ENCODE data around the gene DUS2.
"Not testable (repeated sequence)": the region's sequence is repeated elsewhere in the genome, so short reads cannot be mapped to it uniquely, and the experiment has no call there.

Gene DUS2

DNA sequence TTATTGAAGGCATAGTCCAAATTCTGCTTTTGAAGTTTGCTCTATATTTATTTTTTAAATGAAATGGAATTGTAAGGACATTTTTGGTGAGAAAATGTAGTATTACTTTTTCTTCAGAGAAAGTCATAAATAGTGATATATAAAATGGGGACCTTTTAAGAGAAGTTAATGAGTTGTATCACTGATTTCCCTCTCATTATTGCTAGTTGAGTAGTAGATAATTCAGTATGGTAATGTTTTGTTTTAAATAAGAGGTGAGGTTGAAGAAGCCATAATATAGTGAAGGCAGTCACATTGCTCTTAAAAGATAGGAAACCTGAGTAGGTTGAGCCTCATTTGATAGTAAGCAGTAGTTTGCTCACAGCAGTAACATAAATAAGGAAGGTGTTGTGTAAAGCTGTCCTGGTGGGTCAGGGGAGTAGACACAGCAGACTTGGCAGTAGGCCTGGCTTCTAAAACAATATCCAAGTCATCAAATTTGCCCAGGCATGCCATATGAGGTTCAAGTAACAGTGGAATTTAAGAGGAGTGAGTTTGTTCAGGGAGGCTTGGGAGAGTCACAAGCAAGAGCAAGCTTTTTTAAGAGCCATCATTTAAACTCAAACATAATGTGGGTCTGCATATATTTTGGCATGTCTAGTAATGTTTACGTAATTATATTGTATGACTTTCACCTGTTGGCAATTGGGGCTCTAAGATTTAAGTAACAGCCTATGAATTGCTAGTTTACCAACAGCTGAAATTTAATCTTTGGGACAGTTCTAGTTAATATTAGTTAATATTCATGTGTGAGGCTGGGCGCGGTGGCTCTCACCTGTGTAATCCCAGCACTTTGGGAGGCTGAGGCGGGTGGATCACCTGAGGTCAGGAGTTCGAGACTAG lies 68.5 kb downstream of the DUS2 start:
- DNase-seq (ENCODE audit: low spot score): no peak

DNA sequence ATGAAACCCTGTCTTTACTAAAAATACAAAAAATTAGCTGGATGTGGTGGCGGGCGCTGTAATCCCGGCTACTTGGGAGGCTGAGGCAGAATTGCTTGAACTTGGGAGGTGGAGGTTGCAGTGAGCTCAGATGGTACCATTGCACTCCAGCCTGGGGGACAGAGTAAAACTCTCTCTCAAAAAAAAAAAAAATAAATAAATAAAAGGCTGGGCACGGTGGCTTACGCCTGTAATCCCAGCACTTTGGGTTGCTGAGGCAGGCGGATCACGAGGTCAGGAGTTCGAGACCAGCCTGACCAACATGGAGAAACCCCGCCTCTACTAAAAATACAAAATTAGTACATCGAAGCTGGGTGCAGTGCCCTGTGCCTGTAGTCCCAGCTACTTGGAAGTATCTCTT lies 69.2 kb downstream of the DUS2 start:
- DNase-seq (ENCODE audit: low spot score): not testable (repeated sequence)

DNA sequence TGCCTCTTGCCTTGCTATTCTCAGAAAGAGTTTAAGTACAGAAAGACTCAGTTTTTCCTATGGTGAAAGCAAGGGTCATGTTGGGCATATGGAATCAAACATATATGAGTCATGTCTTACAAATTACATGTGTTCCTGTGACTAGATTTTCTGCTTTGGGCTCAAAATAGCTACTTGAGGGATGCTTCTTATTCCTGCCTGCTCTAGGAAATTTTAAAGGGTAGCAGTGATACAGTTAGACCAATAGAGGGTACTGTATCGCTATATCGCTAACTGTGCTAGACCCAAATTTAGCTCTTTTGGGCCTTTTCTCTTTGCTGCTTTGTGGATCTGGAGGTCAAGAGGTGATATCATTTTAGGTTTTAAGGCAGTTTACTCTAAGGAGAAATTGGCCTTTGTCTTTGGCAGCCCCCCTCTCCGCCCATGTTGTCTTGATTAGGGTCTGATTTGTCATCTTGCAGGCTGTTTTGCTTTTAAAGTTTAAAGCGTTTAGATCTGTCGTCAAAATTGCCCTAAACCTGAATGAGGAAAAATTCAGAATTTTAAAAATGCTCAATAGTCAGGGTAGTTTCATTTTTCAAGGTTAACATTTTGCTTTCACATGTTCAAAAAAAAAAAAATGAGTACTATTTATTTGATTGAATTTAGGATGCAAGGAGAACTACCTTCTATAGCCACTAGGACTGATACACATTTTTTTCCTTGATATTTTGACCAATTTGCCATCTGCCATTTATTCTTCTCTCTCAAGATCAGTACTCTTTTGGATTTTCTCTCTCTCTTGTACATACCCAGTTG lies 70.9 kb downstream of the DUS2 start:
- DNase-seq (ENCODE audit: low spot score): no peak

DNA sequence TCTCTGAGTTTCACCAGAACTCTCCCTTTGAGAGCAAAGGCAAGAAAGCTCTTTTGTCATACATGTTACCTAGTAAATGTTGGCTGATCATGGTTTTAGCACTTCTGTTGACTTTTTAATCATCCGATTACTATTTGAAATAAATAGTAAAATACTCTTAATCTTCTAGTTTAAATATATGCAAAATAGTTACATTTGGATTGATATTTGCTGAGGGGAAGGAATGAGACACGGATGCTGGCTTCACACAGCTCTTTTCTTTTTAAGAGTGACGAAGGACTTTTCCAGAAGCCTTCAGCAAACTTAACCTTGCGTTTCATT lies 71.5 kb downstream of the DUS2 start:
- no peak for DNase-seq (ENCODE audit: low spot score)

DNA sequence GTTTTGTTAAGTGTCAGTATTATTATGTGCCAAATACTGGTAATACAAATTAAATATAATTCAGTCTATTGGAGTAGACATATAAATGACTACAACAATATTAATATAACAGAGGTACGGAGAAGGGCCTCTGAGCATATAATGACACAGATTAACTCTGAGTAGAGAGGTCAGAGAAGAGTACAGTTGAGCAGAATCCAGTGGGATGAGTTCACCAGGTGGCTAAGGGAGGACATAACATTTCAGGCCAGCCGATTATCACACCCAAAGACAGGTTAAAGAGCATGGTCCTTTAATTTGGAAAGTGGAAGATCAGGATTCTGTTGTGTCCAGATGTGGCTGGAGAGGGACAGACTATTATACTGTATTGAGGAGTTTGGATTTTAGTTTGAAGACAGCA lies 73.4 kb downstream of the DUS2 start:
- no peak for DNase-seq (ENCODE audit: low spot score)

DNA sequence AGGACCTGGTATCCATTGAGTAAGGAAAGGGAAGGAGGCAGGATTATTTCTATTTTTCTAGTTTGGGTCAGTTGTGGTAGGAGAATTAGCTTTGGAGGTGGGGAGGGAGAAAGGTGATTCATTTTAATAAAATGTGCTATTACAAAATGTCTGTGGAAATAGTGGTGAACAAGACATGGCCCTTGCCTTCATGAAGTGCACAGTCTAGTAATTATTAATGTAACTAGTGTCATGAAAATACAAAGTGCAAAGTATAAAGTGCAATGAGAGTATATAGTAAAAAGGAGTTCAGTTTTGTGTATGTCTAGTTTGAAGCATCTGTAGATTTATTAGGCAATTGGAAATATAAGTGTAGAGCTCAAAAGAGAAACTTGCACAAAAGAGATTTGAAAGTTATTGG lies 74.0 kb downstream of the DUS2 start:
- no peak for DNase-seq (ENCODE audit: low spot score)

DNA sequence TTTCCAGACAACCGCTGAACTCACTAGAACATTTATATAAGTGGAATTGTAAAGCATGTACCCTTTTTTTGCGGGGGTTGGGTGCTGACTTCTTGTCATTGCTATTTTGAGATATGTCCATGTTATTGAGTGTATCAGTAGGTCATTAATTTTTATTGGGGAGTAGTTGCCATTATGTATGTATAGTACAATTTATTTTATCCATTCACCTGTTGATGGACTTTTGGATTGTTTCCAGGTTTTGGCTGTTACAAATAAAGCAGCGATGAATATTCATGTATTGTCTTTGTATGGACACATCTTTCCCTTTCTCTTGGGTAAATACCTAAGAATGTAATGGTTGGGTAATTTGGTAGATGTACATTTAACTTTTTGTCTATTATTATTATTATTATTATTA lies 74.8 kb downstream of the DUS2 start:
- DNase-seq (ENCODE audit: low spot score): no peak

DNA sequence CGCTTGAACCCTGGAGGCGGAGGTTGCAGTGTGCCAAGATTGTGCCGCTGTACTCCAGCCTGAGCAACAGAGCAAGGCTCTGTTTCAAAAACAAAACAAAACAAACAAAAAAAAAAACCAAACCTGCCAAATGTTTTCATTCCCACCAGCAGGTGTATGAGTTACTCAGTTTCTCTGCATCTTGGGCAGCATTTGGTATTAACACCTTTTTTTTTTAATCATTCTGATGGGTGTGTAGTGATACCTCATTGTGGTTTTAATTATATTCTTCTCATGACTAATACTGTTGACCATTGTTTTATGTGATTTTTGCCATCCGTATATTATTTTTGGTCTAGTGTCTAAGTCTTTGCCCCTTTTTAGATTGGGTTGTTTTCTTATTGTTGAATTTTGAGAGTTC lies 77.4 kb downstream of the DUS2 start:
- DNase-seq (ENCODE audit: low spot score): no peak

DNA sequence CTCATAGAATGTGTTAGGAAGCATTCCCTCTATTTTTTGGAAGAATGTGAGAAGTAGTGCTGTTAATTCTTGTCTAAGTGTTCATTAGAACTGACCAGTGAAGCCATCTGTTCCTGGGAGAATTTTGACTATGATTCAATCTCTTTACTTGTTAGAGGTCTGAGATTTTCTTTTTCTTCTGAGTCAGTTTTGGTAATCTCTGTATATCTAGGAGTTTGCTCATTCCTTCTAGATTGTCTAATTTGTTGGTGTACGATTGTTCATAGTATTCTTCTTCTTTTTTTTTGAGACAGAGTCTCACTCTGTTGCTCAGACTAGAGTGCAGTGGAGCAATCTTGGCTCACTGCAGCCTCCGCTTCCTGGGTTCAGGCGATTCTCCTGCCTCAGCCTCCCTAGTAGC lies 82.5 kb downstream of the DUS2 start:
- no peak for DNase-seq (ENCODE audit: low spot score)

DNA sequence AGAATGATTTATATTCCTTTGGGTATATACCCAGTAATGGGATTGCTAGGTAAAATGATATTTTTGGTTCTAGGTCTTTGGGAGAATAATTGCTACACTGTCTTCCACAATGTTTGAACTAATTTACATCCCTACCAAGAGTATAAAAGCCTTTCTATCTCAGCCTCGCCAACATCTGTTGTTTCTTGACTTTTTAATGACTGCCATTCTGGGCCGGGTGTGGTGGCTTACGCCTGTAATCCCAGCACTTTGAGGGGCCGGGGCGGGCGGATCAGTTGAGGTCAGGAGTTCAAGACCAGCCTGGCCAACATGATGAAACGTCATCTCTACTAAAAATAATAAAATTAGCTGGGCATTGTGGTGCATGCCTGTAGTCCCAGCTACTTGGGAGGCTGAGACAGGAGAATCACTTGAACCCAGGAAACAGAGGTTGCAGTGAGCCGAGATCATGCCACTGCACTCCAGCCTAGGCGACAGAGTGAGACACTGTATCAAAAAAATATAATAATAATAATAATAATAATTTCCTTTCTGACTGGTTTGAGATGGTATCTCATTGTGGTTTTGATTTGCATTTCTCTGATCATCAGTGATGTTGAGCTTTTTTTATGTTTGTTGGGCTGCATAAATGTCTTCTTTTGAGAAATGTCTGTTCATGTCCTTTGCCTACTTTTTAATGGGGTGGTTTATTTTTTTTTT lies 84.3 kb downstream of the DUS2 start:
- not testable (repeated sequence) for DNase-seq (ENCODE audit: low spot score)

DNA sequence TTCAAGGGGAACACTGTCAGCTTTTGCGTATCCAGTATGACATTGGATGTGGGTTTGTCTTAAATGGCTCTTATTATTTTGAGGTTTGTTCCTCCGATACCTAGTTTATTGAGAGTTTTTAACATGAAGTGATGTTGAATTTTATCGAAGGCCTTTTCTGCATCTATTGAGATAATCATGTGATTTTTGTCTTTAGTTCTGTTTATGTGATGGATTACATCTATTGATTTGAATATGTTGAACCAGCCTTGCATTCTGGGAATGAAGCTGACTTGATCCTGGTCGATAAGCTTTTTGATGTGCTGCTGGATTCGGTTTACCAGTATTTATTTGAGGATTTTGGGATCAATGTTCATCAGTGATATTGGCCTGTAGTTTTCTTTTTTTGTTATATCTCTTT lies 86.1 kb downstream of the DUS2 start:
- DNase-seq (ENCODE audit: low spot score): not testable (repeated sequence)

DNA sequence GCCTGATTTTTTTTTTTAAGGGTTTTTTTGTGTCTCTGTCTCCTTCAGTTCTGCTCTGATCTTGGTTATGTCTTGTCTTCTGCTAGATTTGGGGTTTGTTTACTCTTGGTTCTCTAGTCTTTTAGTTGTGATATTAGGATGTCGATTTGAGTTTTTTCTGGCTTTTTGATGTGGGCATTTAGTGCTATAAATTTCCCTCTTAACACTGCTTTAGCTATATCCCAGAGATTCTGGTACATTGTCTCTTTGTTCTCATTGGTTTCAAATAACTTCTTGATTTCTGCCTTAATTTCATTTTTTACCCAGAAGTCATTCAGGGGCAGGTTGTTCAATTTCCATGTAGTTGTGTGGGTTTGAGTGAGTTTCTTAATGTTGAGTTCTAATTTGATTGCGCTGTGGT lies 87.5 kb downstream of the DUS2 start:
- not testable (repeated sequence) for DNase-seq (ENCODE audit: low spot score)

DNA sequence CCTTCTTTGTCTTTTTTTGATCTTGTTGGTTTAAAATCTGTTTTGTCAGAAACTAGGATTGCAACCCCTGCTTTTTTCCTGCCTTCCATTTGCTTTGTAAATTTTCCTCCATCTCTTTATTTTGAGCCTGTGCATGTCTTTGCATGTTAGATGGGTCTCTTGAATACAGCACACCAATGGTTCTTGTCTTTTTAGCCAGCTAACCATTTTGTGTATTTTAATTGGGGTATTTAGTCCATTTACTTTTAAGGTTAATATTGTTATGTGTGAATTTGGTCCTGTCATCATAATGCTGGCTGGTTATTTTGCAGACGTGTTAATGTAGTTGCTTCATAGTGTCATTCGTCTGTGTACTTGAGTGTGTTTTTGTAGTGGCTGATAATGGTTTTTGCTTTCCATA lies 88.3 kb downstream of the DUS2 start:
- no peak for DNase-seq (ENCODE audit: low spot score)

DNA sequence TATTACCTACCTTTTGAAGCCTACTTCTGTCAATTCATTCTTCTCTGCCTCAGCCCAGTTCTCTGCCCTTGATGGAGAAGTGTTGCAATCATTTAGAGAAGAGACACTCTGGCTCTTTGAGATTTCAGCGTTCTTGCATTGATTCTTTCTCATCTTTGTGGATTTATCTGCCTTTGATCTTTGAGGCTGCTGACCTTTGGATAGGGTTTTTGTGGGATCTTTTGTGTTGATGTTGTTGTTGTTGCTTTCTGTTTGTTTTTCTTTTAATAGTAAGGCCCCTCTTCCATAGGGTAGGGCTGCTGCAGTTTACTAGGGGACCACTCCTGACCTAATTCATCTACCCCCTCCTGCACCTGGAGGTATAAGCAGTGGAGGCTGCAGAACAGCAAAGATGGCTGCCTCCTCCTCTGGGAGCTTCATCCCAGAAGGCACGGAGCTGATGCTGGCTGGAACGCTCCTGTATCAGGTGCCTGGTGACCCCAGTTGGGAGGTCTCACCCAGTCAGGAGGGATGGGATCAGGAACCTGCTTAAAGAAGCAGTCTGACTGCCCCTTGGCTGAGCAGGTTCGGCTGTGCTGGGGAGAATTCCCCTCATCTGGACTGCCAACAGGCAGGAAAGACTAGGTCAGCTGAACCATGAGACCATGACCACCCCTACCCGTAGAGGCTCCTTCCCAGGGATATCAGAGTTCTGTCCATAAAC lies 90.1 kb downstream of the DUS2 start:
- DNase-seq (ENCODE audit: low spot score): no peak

DNA sequence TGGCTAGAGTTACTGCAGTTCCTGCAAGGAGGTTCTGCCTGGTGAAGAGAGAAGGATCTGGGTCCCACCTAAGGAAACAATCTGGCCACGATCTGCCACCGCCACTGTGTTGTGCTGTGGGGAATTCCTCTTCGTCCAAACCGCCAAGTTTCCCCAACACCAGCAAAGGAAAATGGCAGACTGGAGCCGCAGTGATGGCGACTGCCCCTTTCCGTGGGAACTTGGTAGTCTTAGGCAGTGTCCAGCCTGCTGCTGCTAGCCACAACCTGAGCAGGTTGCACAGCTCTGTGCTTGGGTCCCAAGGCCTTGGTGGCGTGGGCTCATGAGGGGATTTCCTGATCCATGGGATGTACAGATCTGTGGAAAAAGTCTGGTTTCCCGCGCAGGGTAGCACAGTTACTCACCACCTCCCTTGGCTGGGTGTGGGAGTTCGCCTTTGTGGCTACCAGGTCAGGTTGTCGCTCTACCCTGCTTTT lies 90.7 kb downstream of the DUS2 start:
- DNase-seq (ENCODE audit: low spot score): no peak

DNA sequence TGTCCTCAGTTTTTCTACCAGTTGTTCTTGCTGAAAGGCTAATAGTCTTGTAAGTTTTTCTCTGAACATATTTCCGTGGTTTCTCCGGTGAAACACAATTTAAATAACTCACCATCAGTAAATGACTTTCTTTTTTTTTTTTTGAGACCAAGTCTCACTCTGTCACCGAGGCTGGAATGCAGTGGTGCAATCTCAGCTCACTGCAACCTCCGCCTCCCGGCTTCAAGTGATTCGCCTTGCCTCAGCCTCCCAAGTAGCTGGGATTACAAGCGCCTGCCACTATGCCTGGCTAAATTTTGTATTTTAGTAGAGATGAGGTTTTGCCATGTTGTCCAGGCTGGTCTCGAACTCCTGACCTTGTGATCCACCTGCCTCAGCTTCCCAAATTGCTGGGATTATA lies 91.9 kb downstream of the DUS2 start:
- not testable (repeated sequence) for DNase-seq (ENCODE audit: low spot score)

DNA sequence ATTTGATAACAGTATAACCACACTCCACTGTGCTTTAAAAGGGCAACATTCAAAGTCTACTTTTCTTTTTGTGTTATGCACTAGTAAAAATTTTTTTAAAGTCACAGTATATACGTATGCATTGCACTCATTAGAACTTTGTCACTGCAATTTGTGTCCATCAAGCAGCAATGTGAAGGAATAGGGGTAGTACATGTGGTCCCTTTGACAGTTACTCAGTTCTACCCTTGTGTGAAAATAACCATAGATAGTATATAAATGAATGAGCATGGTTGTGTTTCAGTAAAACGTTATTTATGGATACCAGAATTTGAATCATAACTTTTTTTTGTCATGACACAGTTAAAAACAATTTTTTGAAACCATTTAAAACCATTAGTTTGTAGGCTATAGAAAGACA lies 92.8 kb downstream of the DUS2 start:
- DNase-seq (ENCODE audit: low spot score): no peak

DNA sequence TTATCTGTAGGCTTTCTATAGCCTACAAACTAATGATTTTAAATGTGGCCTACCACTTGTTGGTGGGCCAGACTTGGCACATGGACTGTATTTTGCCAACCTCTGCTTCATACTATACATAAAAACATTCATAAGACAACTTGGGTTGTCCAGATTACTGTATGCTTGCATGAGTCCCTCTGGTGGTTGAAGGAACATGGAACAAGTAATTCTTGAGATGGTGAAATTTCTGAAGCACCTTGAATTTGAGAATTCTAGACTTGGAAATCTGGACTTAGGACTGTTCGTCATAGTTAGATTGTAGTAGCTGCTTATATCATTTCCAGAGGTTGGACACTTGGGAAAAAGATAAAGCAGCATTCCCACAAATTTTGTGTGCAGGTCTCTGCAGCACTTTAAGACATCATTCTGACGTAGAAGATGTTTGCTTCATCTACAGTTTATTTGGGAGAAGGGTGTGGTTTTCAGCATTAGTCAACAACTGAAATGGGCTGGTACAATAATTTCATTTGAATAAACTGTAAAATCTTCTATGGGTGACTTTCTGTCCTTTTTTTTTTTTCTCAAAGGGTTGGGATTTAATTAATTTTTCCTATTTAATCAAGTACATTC lies 93.3 kb downstream of the DUS2 start:
- DNase-seq (ENCODE audit: low spot score): no peak

DNA sequence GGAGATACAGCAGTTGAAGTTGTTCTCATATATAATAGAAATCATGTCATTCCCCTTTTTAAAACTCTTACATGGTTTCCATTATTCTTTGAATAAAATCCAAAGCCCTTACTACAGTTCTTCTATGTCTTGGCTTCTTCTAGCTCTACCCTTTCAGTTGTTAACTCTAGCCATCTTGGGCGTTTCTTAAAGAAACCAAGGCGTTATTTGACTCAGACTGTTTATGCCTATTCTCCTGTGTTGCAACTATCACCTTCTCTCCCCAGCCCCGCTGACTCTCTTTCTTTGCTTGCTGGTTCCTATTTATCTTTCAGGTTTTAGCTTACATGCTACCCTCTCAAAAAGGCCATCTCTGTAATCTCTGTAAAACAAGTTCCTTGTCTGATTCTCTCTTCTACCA lies 94.8 kb downstream of the DUS2 start:
- DNase-seq (ENCODE audit: low spot score): no peak

DNA sequence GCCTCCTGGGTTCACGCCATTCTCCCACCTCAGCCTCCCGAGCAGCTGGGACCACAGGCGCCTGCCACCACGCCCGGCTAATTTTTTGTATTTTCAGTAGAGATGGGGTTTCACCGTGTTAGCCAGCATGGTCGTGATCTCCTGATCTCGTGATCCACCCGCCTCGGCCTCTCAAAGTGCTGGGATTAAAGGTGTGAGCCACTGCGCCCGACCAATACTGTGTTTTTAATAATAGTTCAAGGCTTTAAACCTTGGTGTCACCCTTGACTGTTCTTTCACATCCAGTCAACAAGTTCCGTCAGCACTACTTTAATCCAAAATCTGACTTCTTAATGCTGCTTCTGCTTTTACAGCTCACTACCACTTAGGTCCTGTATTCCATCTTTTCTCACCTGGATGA lies 95.9 kb downstream of the DUS2 start:
- DNase-seq (ENCODE audit: low spot score): not testable (repeated sequence)

DNA sequence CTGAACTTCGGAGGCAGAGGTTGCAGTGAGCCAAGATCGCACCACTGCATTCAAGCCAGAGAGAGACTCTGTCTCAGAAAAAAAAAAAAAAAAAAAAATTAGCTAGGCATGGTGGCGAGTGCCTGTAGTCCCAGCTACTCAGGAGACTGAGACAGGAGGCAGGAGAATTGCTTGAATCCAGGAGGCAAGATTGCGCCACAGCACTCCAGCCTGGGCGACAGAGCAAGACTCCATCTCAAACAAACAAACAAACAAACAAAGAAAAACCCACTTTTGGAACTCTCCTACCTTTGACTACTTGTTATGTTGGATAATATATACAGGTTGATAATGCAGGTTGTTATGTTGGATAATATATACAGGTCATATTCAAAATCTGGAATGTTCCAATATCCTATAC lies 97.4 kb downstream of the DUS2 start:
- DNase-seq (ENCODE audit: low spot score): not testable (repeated sequence)
